Endodermal cell (in vitro differentiated cells): ENCODE results near the gene LETMD1. TPM values are rescaled to one million over a fixed set of nuclear protein-coding genes. Genes with fewer than 3 reads are reported as not detected.

ENCODE experiments used
- DNase-seq: peaks from one replicate; pipeline ENCODE4 v3.0.0-alpha.2; 2017
- H3K27ac ChIP-seq: 2 replicates; pipeline ENCODE4 v1.5.1; 2013; ENCODE audit warnings: mild to moderate bottlenecking, low read depth, low read length, moderate library complexity
- H3K27me3 ChIP-seq: 2 replicates; pipeline ENCODE4 v1.6.1; 2013; ENCODE audit warnings: mild to moderate bottlenecking, low read length, moderate library complexity; ENCODE audit not compliant: insufficient read depth, control insufficient read depth, poor library complexity, severe bottlenecking
- H3K36me3 ChIP-seq: 2 replicates; pipeline ENCODE4 v1.7.0; 2013; ENCODE audit warnings: mild to moderate bottlenecking, low read length, moderate library complexity; ENCODE audit not compliant: control insufficient read depth, insufficient read depth
- H3K4me1 ChIP-seq: one replicate; pipeline ENCODE4 v1.7.0; 2013; ENCODE audit warnings: low read length; ENCODE audit not compliant: control insufficient read depth, insufficient read depth
- H3K4me3 ChIP-seq: 2 replicates; pipeline ENCODE4 v1.5.1; 2013; ENCODE audit warnings: mild to moderate bottlenecking, low read length, moderate library complexity
- H3K9ac ChIP-seq: 2 replicates; pipeline ENCODE4 v1.6.1; 2013; ENCODE audit warnings: mild to moderate bottlenecking, low read length, moderate library complexity; ENCODE audit not compliant: poor library complexity, severe bottlenecking; ENCODE audit errors: extremely low read depth
- H3K9me3 ChIP-seq: 2 replicates; pipeline ENCODE4 v1.6.1; 2013; ENCODE audit warnings: mild to moderate bottlenecking, low read length, moderate library complexity; ENCODE audit not compliant: control insufficient read depth
- H3K27ac Mint-ChIP-seq: 2 replicates; pipeline ENCODE4 v1.8.0; 2020; ENCODE audit warnings: mixed read lengths
- H3K27me3 Mint-ChIP-seq: 2 replicates; pipeline ENCODE4 v1.8.0; 2021; ENCODE audit warnings: mild to moderate bottlenecking, mixed read lengths; ENCODE audit not compliant: insufficient read depth
- H3K36me3 Mint-ChIP-seq: 2 replicates; pipeline ENCODE4 v1.8.0; 2020; ENCODE audit warnings: low read depth, mixed read lengths
- H3K4me1 Mint-ChIP-seq: 2 replicates; pipeline ENCODE4 v1.8.0; 2020; ENCODE audit warnings: mixed read lengths
- H3K4me3 Mint-ChIP-seq: 2 replicates; pipeline ENCODE4 v1.8.0; 2020; ENCODE audit warnings: mild to moderate bottlenecking, moderate library complexity, mixed read lengths
- H3K9me3 Mint-ChIP-seq: 2 replicates; pipeline ENCODE4 v1.8.0; 2020; ENCODE audit warnings: mild to moderate bottlenecking, mixed read lengths
- CTCF ChIP-seq: fragments of 200-600 bp; sonication (generic); conservative IDR thresholded peaks from 2 replicates; pipeline ENCODE4 v1.5.0; 2021; ENCODE audit warnings: antibody characterized with exemption, mild to moderate bottlenecking
- WGBS, 2 experiments: methylation state at CpG; one replicate each; pipeline versions ENCODE4 v1.1.5 to v1.1.7; 2013; ENCODE audit warnings: missing lambda C conversion rate in 2 of 2, mixed read lengths in 1 of 2; ENCODE audit not compliant: insufficient coverage in 1 of 2, insufficient read length in 1 of 2; 5-methylcytosine and 5-hydroxymethylcytosine counted together
- total RNA-seq, 2 donors: library from RNA; stranded (reverse); fragmentation: NEBNext Ultra II Directional in 1 of 2; extraction: Animal tissue kit (Norgen Biotek cat#: 25700) in 1 of 2; gene quantifications; 2 replicates in 1 of 2; 3 replicates in 1 of 2; pipeline ENCODE4 v1.2.1, GENCODE V29; 2021

Gene LETMD1
- total RNA-seq, 2 donors from 2014 or later, result 34.8 to 40.2 TPM

DNA sequence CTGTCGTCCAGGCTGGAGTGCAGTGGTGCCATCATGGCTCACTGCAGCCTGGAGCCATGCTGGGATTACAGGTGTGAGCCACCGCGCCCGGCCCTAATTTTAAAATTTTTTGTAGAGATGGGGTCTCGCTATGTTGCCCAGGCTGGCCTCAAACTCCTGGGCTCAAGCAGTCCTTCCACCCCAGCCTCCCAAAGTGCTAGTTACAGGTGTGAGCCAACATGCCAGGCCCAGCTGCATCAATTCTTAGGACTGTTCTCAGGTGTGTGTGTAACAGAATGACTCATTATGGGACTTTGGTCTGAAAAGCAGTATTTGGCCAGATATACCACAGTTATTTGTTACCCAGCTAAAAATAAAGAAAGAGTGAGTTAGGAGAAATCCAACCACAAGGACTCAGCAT is 17.4 kb downstream of the LETMD1 start:
- TF ChIP-seq CTCF, result no peak
- Histone ChIP-seq H3K4me1 (no peaks in the 10 kb centered on the region), H3K27me3 (no peaks in the 10 kb centered on the region), H3K4me3 (no peak overlapping the region), H3K9ac (no peak overlapping the region), H3K36me3 (peaks cover 88% of the 10 kb centered on the region), H3K9me3 (no peaks in the 10 kb centered on the region), H3K27ac (no peak overlapping the region)
- DNase-seq, result no peak
- Mint-ChIP-seq H3K4me3 (no peak overlapping the region), H3K36me3 (peaks cover 83% of the 10 kb centered on the region), H3K27ac (no peak overlapping the region), H3K4me1 (no peaks in the 10 kb centered on the region), H3K9me3 (no peaks in the 10 kb centered on the region), H3K27me3 (no peaks in the 10 kb centered on the region)
- WGBS, 2 experiments, result 99 to 100% methylated on average over 4 to 5 of the region's 5 CpGs

GRCh38 chr12:51067229-51067628 is 19.1 kb downstream of the LETMD1 start:
- no peaks in the 10 kb centered on the region for H3K4me1 Mint-ChIP-seq
- H3K27me3 Mint-ChIP-seq, result no peaks in the 10 kb centered on the region
- no peak for TF ChIP-seq CTCF
- no peak overlapping the region for H3K9ac ChIP-seq
- no peak for DNase-seq
- no peaks in the 10 kb centered on the region for H3K4me1 ChIP-seq
- H3K27me3 ChIP-seq, result no peaks in the 10 kb centered on the region
- no peaks in the 10 kb centered on the region for H3K9me3 ChIP-seq
- 80 to 89% methylated on average over 2 to 4 of the region's 4 CpGs for WGBS, 2 experiments
- H3K36me3 Mint-ChIP-seq, result peaks cover 88% of the 10 kb centered on the region
- peaks cover 90% of the 10 kb centered on the region for H3K36me3 ChIP-seq
- no peak overlapping the region for H3K27ac ChIP-seq
- no peak overlapping the region for H3K27ac Mint-ChIP-seq
- H3K4me3 ChIP-seq, result no peak overlapping the region
- no peaks in the 10 kb centered on the region for H3K9me3 Mint-ChIP-seq
- no peak overlapping the region for H3K4me3 Mint-ChIP-seq

DNA sequence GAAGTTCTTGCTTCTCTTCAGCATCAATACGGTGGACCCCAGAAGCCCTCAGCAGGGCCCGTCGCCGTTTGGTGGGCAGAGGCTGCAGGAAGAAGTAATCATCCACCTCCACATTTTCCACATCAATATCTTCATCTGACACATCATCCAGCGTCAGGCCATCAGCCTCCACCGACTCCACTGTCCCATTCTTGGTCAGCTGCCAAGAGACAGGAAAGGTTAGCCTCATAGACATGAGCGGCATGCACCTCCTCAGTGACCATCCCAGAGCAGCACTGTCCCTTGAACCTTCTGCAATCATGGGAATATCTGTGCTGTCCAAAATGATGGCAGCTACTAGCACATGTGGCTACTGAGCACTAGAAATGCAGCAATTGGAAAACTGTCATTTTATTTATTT is 19.6 kb downstream of the LETMD1 start:
- H3K4me1 Mint-ChIP-seq, result no peaks in the 10 kb centered on the region
- H3K9me3 ChIP-seq, result no peaks in the 10 kb centered on the region
- H3K9ac ChIP-seq, result no peak overlapping the region
- H3K27me3 ChIP-seq, result no peaks in the 10 kb centered on the region
- H3K27ac Mint-ChIP-seq, result no peak overlapping the region
- no peaks in the 10 kb centered on the region for H3K9me3 Mint-ChIP-seq
- H3K27ac ChIP-seq, result no peak overlapping the region
- DNase-seq, result no peak
- H3K36me3 ChIP-seq, result peaks cover 88% of the 10 kb centered on the region
- no peaks in the 10 kb centered on the region for H3K4me1 ChIP-seq
- WGBS, 2 experiments, result 98 to 100% methylated on average over 2 to 7 of the region's 7 CpGs
- no peak overlapping the region for H3K4me3 ChIP-seq
- TF ChIP-seq CTCF, result no peak
- peaks cover 88% of the 10 kb centered on the region for H3K36me3 Mint-ChIP-seq
- H3K27me3 Mint-ChIP-seq, result no peaks in the 10 kb centered on the region
- no peak overlapping the region for H3K4me3 Mint-ChIP-seq
